OCI-LY7 (cell line): ENCODE results near the gene GALNT15. TPM values are rescaled to one million over a fixed set of nuclear protein-coding genes. Genes with fewer than 3 reads are reported as not detected.

Source experiments
- BruUV-seq: library from RNA; stranded (reverse); fragments of 400-500 nt; replicated peaks from 2 replicates; lab custom pipeline; 2021; lab: Mats Ljungman, UMichigan
- CTCF ChIA-PET: fragments of 300-600 bp; sonication (Branson Sonifier 250); formaldehyde crosslinking; loops from one replicate; lab custom pipeline; 2022; ENCODE audit warnings: antibody characterized with exemption; ENCODE audit not compliant: unreplicated experiment; lab: Charles Lee
- POLR2A ChIA-PET: fragments of 300-600 bp; sonication (Branson Sonifier 250); formaldehyde crosslinking; loops from one replicate; lab custom pipeline; 2022; ENCODE audit warnings: antibody characterized with exemption; lab: Charles Lee
- DNase-seq: peaks from one replicate; pipeline ENCODE4 v3.0.0-alpha.2; 2015; ENCODE audit warnings: low spot score
- H2AFZ ChIP-seq: fragments of 200-600 bp; sonication (generic), shearing (Covaris generic); 2 replicates; pipeline ENCODE4 v1.6.1; 2014; ENCODE audit warnings: mild to moderate bottlenecking, antibody characterized with exemption, low read length, moderate library complexity
- H3K27ac ChIP-seq: fragments of 200-600 bp; sonication (generic); 2 replicates; pipeline ENCODE4 v1.5.1; 2014; ENCODE audit warnings: mixed run types, low read depth, mild to moderate bottlenecking, moderate library complexity, low read length, inconsistent platforms; ENCODE audit not compliant: poor library complexity, severe bottlenecking
- H3K36me3 ChIP-seq: fragments of 200-600 bp; sonication (generic); 2 replicates; pipeline ENCODE4 v1.6.1; 2014; ENCODE audit warnings: mild to moderate bottlenecking, antibody characterized with exemption, low read length, moderate library complexity, mixed read lengths; ENCODE audit not compliant: insufficient read depth
- H3K4me1 ChIP-seq: fragments of 200-600 bp; sonication (generic); 2 replicates; pipeline ENCODE4 v1.5.1; 2014; ENCODE audit warnings: mild to moderate bottlenecking, low read length; ENCODE audit not compliant: insufficient read depth, poor library complexity, severe bottlenecking
- H3K4me2 ChIP-seq: fragments of 200-600 bp; sonication (generic); 2 replicates; pipeline ENCODE4 v1.6.1; 2014; ENCODE audit warnings: mild to moderate bottlenecking, low read length
- H3K4me3 ChIP-seq: fragments of 200-600 bp; sonication (generic); 2 replicates; pipeline ENCODE4 v1.5.1; 2014; ENCODE audit warnings: mild to moderate bottlenecking, low read depth, low read length; ENCODE audit not compliant: poor library complexity, severe bottlenecking
- H3K79me2 ChIP-seq: fragments of 200-600 bp; sonication (generic); 2 replicates; pipeline ENCODE4 v1.6.1; 2016; ENCODE audit warnings: low read depth, mild to moderate bottlenecking, low read length, moderate library complexity, mixed read lengths; ENCODE audit not compliant: insufficient read depth
- H3K9me2 ChIP-seq: fragments of 200-600 bp; sonication (generic); 2 replicates; pipeline ENCODE4 v1.6.1; 2016; ENCODE audit warnings: mild to moderate bottlenecking, low read length, mixed read lengths; ENCODE audit not compliant: insufficient read depth
- H3K9me3 ChIP-seq: fragments of 200-600 bp; sonication (generic); 2 replicates; pipeline ENCODE4 v1.6.1; 2014; ENCODE audit warnings: mild to moderate bottlenecking, mixed run types, low read length, mixed read lengths
- H4K20me1 ChIP-seq: fragments of 200-600 bp; sonication (generic); 2 replicates; pipeline ENCODE4 v1.6.1; 2014; ENCODE audit warnings: mild to moderate bottlenecking, antibody characterized with exemption, low read length, moderate library complexity, mixed read lengths; ENCODE audit not compliant: insufficient read depth
- CTCF ChIP-seq: fragments of 200-600 bp; sonication (generic); conservative IDR thresholded peaks from 2 replicates; pipeline ENCODE4 v1.5.1; 2014; ENCODE audit warnings: mild to moderate bottlenecking, antibody characterized with exemption, low read length, moderate library complexity, mixed read lengths
- EZH2phosphoT487 ChIP-seq: fragments of 200-600 bp; sonication (generic); IDR thresholded peaks from 2 replicates; pipeline ENCODE4 v1.6.1; 2018; ENCODE audit warnings: low read depth, borderline replicate concordance, mild to moderate bottlenecking, mixed run types, antibody characterized with exemption, low read length, moderate library complexity, mixed read lengths
- intact Hi-C: fragments of 100-400 bp; cut with micrococcal nuclease; formaldehyde crosslinking; loops from one replicate; pipeline ENCODE4 v1.10.0; 2022; ENCODE audit not compliant: unreplicated experiment
- total RNA-seq, 2 experiments: library from RNA; depleted of rRNA in 1 of 2; stranded (reverse); fragments of >200 nt in 1 of 2; shearing (Covaris generic) in 1 of 2; gene quantifications; 2 replicates each; pipeline ENCODE4 v1.2.3, GENCODE V29; 2014 to 2022

GALNT15 gene
- total RNA-seq, 2 experiments from 2014 or later, result 0.03 TPM; not detected in 1

DNA sequence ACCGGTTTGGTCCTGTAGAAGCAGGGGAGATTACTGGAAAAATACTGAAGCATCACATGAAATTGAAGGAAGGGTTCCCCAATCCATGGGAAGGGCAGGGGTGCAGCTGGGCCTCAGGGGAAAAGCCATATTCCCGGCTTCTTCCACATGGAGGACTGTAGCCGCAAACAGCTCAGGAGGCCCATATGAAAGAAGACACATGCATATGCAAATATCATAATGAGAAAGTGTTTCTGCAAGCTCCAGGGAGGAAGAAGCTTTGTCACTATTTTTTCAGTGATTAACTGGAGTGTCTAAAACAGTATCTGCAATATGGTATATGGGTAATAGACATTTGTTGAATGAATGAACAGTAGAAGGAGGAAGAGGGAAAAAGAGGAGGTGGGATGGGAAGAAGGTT is 71.1 kb downstream of the GALNT15 start:
- no peaks in the 10 kb centered on the region for H3K36me3 ChIP-seq
- intact Hi-C loops, result loop anchor here (2.0 to 10.0 kb wide), 4 partner anchors 67 to 1041 kb away; partner anchors contain the start of gene CAPN7

DNA sequence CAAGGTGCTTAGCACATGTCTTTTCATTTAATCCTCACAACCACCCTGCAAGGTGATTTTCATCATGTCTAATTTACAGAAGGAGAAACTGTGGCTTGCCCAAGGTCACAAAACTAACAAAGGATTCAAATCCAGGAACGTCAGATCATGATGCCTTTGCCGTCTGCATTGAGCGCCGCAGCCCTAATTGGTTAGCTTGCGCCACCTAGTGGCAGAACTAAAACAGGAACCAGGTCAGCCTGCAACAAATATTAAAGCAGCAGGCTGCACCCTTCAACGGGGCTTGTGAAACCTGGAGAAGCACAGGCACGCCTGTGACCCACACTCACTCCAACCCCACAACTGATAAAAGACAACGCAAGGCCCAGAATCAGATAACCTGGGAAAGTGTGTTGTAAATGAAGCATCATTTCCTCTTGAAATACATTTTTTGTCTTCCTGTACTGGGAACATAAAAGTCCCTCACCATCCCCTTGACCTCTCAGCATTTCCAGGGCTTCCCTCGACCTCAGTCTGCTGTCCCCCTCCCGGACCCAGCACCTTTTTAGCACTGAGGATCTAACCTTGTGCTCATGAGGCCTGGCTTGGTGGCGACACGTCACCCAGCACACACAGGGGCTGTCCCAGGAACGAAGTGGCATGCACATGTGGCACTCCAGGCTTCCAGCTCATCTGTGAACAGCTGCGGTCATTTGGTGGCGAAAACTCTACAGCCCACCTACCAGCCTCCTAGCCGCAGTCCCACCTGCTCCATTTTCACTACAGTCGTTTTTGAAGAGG is 73.0 kb downstream of the GALNT15 start:
- intact Hi-C loops, result loop anchor here (1.0 to 10.0 kb wide), 5 partner anchors 69 to 1043 kb away; partner anchors contain the start of gene CAPN7
- BruUV-seq, result no TSS peak
- DNase-seq, result peak; percentile 88

More for the DNA sequence above, 71.1 kb downstream of the GALNT15 start:
- TF ChIP-seq CTCF (no peak), EZH2phosphoT487 (no peak)
- no peaks in the 10 kb centered on the region for H3K9me3 ChIP-seq
- no peak overlapping the region for H3K4me2 ChIP-seq
- ChIA-PET CTCF (no interaction called here), POLR2A (interaction anchor here (0.6 to 1.1 kb wide), 3 partner anchors 11 to 576 kb away, joined by 3 to 4 read pairs (median 4); partner anchors contain the start of gene OXNAD1)
- no peak overlapping the region for H3K4me3 ChIP-seq
- H3K79me2 ChIP-seq, result no peaks in the 10 kb centered on the region
- H3K4me1 ChIP-seq, result peaks cover 6% of the 10 kb centered on the region
- H3K27ac ChIP-seq, result no peak overlapping the region
- H2AFZ ChIP-seq, result no peak overlapping the region
- no peaks in the 10 kb centered on the region for H4K20me1 ChIP-seq
- H3K9me2 ChIP-seq, result no peaks in the 10 kb centered on the region
- DNase-seq, result no peak
- no TSS peak for BruUV-seq

More for the DNA sequence above, 73.0 kb downstream of the GALNT15 start:
- Histone ChIP-seq H2AFZ (peak overlapping the region; percentile 70), H3K4me2 (peak overlapping the region; percentile 39), H3K9me3 (no peaks in the 10 kb centered on the region), H3K4me3 (no peak overlapping the region), H4K20me1 (no peaks in the 10 kb centered on the region), H3K27ac (no peak overlapping the region), H3K4me1 (peaks cover 6% of the 10 kb centered on the region), H3K79me2 (no peaks in the 10 kb centered on the region), H3K36me3 (no peaks in the 10 kb centered on the region), H3K9me2 (no peaks in the 10 kb centered on the region)
- POLR2A ChIA-PET, result interaction anchor here (1.0 kb wide), 1 partner anchor 17 kb away, joined by 4 read pairs; the partner anchor contains the start of genes DPH3 and OXNAD1
- TF ChIP-seq EZH2phosphoT487 (no peak), CTCF (peak; percentile 97)
- CTCF ChIA-PET, result interaction anchor here (0.7 kb wide), 1 partner anchor 408 kb away, joined by 4 read pairs; no protein-coding TSS in a partner anchor
